A549 (cell line): ENCODE data around the gene USP46. TPM values are rescaled to one million over a fixed set of nuclear protein-coding genes. Genes with fewer than 3 reads are reported as not detected.
A peak's percentile ranks its signal among the peaks of the same experiment; 100 is the strongest.

Experiments
- ATAC-seq, 2 experiments: fragments of 200-7000 bp in 1 of 2; fragments of >200 bp in 1 of 2; cut with Nextera tagmentation in 1 of 2; cut with Tn5 transposase in 1 of 2; 3 replicates each; pipeline versions ENCODE4 v1.8.0 to v1.9.1; 2018 to 2020; ENCODE audit warnings: mild to moderate bottlenecking in 1 of 2, moderate library complexity in 1 of 2
- CTCF ChIA-PET: fragments of 300-600 bp; sonication (Branson Sonifier 250); formaldehyde crosslinking; extraction: SDS; loops from one replicate; lab custom pipeline; 2021; ENCODE audit warnings: antibody characterized with exemption, inconsistent platforms; lab: Yijun Ruan, JAX
- POLR2A ChIA-PET: fragments of 350-600 bp; formaldehyde crosslinking; extraction: SDS; loops from one replicate; lab custom pipeline; 2021; ENCODE audit warnings: antibody characterized with exemption, inconsistent platforms; lab: Yijun Ruan, JAX
- DNase-seq, 2 experiments: peaks; one replicate each; pipeline versions ENCODE4 v3.0.0 to v3.0.0-alpha.2; 2011 to 2016; ENCODE audit warnings: low read depth in 1 of 2, low spot score in 1 of 2
- FAIRE-seq: peaks from 2 replicates; lab custom pipeline; 2011; peaks lifted over from hg19 to GRCh38; lab: Jason Lieb, UNC
- H3K27ac ChIP-seq, 2 experiments: fragments of >200 bp; sonication (Bioruptor Twin); formaldehyde crosslinking; 3 replicates each; pipeline ENCODE4 v1.5.1; 2016 to 2017
- H3K4me1 ChIP-seq: fragments of >200 bp; sonication (Bioruptor Twin); formaldehyde crosslinking; 3 replicates; pipeline ENCODE4 v1.6.1; 2016
- H3K4me2 ChIP-seq: fragments of >200 bp; sonication (Bioruptor Twin); formaldehyde crosslinking; 3 replicates; pipeline ENCODE4 v1.6.1; 2016
- H3K4me3 ChIP-seq: fragments of >200 bp; sonication (Bioruptor Twin); formaldehyde crosslinking; 3 replicates; pipeline ENCODE4 v1.5.1; 2016
- H3K9me3 ChIP-seq: fragments of >200 bp; sonication (Bioruptor Twin); formaldehyde crosslinking; 3 replicates; pipeline ENCODE4 v1.6.1; 2016
- ATOH8 ChIP-seq: fragments of 250-450 bp; sonication (Bioruptor Pico); IDR thresholded peaks from 2 replicates; pipeline ENCODE4 v1.5.0; 2020; ENCODE audit warnings: low read depth, mild to moderate bottlenecking, moderate library complexity
- BCL3 ChIP-seq: fragments of >200 bp; sonication (Bioruptor Twin); formaldehyde crosslinking; IDR thresholded peaks from 3 replicates; pipeline ENCODE4 v1.6.1; 2016
- CBX8 ChIP-seq: fragments of 200-600 bp; sonication (generic); IDR thresholded peaks from 2 replicates; pipeline ENCODE4 v1.6.1; 2016
- E2F6 ChIP-seq: IDR thresholded peaks from 2 replicates; pipeline ENCODE4 v1.6.1; 2012; ENCODE audit warnings: low read depth, borderline replicate concordance
- EHF ChIP-seq: fragments of 250-450 bp; sonication (Bioruptor Pico); IDR thresholded peaks from 2 replicates; pipeline ENCODE4 v1.5.0; 2020; ENCODE audit warnings: mild to moderate bottlenecking
- EHMT2 ChIP-seq: fragments of 200-600 bp; sonication (generic); IDR thresholded peaks from 2 replicates; pipeline ENCODE4 v1.6.1; 2016; ENCODE audit warnings: antibody characterized with exemption, low read depth, mild to moderate bottlenecking, moderate library complexity
- EP300 ChIP-seq, 2 experiments: fragments of >200 bp; sonication (Bioruptor Twin); formaldehyde crosslinking; IDR thresholded peaks; 2 replicates in 1 of 2; 3 replicates in 1 of 2; pipeline ENCODE4 v1.6.1; 2016 to 2017
- ESRRA ChIP-seq: fragments of 150-350 bp; IDR thresholded peaks from 2 replicates; pipeline ENCODE4 v1.6.1; 2014; ENCODE audit warnings: mild to moderate bottlenecking, low read length, borderline replicate concordance
- FOSL2 ChIP-seq, 2 experiments: fragments of 450-650 bp in 1 of 2; fragments of >200 bp in 1 of 2; sonication (Bioruptor Twin) in 1 of 2; formaldehyde crosslinking; IDR thresholded peaks; 2 replicates each; pipeline versions ENCODE4 v1.5.0 to v1.6.1; 2016 to 2020; ENCODE audit warnings: mild to moderate bottlenecking in 1 of 2, moderate library complexity in 1 of 2
- FOXS1 ChIP-seq: fragments of 250-450 bp; sonication (Bioruptor Pico); IDR thresholded peaks from 2 replicates; pipeline ENCODE4 v1.5.0; 2020; ENCODE audit warnings: mild to moderate bottlenecking, moderate library complexity
- MAX ChIP-seq: IDR thresholded peaks from 2 replicates; pipeline ENCODE4 v1.6.1; 2012
- MAZ ChIP-seq: fragments of 150-350 bp; IDR thresholded peaks from 2 replicates; pipeline ENCODE4 v1.6.1; 2014; ENCODE audit warnings: antibody characterized with exemption, low read depth, low read length, borderline replicate concordance
- NFE2L2 ChIP-seq: fragments of 150-350 bp; conservative IDR thresholded peaks from 2 replicates; pipeline ENCODE4 v1.6.1; 2014; ENCODE audit warnings: low read length
- PBX3 ChIP-seq: IDR thresholded peaks from 2 replicates; pipeline ENCODE4 v1.6.1; 2012
- POLR2AphosphoS2 ChIP-seq: conservative IDR thresholded peaks from 2 replicates; pipeline ENCODE4 v1.6.1; 2012; ENCODE audit warnings: low read length, improper control_type of control experiment, inconsistent platforms
- RARB ChIP-seq: fragments of 250-450 bp; sonication (Bioruptor Pico); IDR thresholded peaks from 2 replicates; pipeline ENCODE4 v1.8.0; 2021; ENCODE audit warnings: mild to moderate bottlenecking, moderate library complexity
- REST ChIP-seq: fragments of 200-600 bp; sonication (generic); IDR thresholded peaks from 2 replicates; pipeline ENCODE4 v1.6.1; 2016; ENCODE audit warnings: antibody characterized with exemption, mild to moderate bottlenecking, moderate library complexity
- SMC3 ChIP-seq: fragments of >200 bp; sonication (Bioruptor Twin); formaldehyde crosslinking; IDR thresholded peaks from 3 replicates; pipeline ENCODE4 v1.6.1; 2018; ENCODE audit warnings: inconsistent platforms
- SREBF2 ChIP-seq: fragments of 450-650 bp; IDR thresholded peaks from 2 replicates; pipeline ENCODE4 v1.6.1; 2014; ENCODE audit warnings: mild to moderate bottlenecking, moderate library complexity
- TFCP2L1 ChIP-seq: fragments of 250-450 bp; sonication (Bioruptor Pico); IDR thresholded peaks from 2 replicates; pipeline ENCODE4 v1.5.0; 2021; ENCODE audit warnings: mild to moderate bottlenecking
- ZC3H11A ChIP-seq: fragments of 450-650 bp; IDR thresholded peaks from 2 replicates; pipeline ENCODE4 v1.6.1; 2014; ENCODE audit warnings: antibody characterized with exemption, mild to moderate bottlenecking
- WGBS: methylation state at CpG from one replicate; pipeline ENCODE4 v1.1.6; 2017; ENCODE audit errors: missing lambda C conversion rate; 5-methylcytosine and 5-hydroxymethylcytosine counted together
- polyA plus RNA-seq, 4 experiments: library from polyadenylated mRNA; depleted of rRNA in 3 of 4; stranded (reverse); fragments of >200 nt; fragmentation: RNase III in 1 of 4; extraction: RNeasy Plus Mini Kit Qiagen cat#74134 plus additional on column Dnase treatment in 1 of 4; gene quantifications; 2 replicates in 3 of 4; 3 replicates in 1 of 4; pipeline ENCODE4 v1.2.3, GENCODE V29; 2011 to 2017

Gene USP46
- polyA plus RNA-seq, 2 of the 4 experiments (the other 2 are of a cell fraction): 5.6 to 15.9 TPM

GRCh38 chr4:52641854-52642563, 17.1 kb downstream of the USP46 start:
- Histone ChIP-seq H3K27ac (no peak overlapping the region), H3K4me3 (no peak overlapping the region), H3K4me2 (no peak overlapping the region; the same call in 2 of the 3 replicates), H3K4me1 (peaks cover 4% of the 10 kb centered on the region; the same call in 2 of the 3 replicates), H3K9me3 (no peaks in the 10 kb centered on the region)
- TF ChIP-seq ATOH8 (CRISPR knock-in tag): no peak
- TF ChIP-seq FOSL2 (IDR thresholded peaks at IDR 0.05): 0 out of 2 replicates have a peak, but pooled peaks have one; percentile 8
- TF ChIP-seq FOSL2 (CRISPR knock-in tag; IDR thresholded peaks at IDR 0.05): no peak
- POLR2A ChIA-PET: no interaction called here
- DNase-seq (no peak), ATAC-seq (no peak), FAIRE-seq (no peak)
- 61% methylated on average over 3 of the region's 3 CpGs for WGBS
- CTCF ChIA-PET: no interaction called here

- Histone ChIP-seq H3K4me2 (no peak overlapping the region), H3K27ac (no peak overlapping the region), H3K9me3 (no peaks in the 10 kb centered on the region), H3K4me1 (peaks cover 4% of the 10 kb centered on the region; the same call in 2 of the 3 replicates), H3K4me3 (no peak overlapping the region)
- no peak for ATAC-seq
- CTCF ChIA-PET: no interaction called here
- WGBS: 76% methylated on average over 6 of the region's 6 CpGs
- no peak for FAIRE-seq
- DNase-seq: no peak
- POLR2A ChIA-PET: no interaction called here
- TF ChIP-seq BCL3 (no peak), CBX8 (no peak), RARB (CRISPR knock-in tag) (no peak), MAX (no peak), POLR2AphosphoS2 (no peak), EHMT2 (no peak), SREBF2 (no peak), EHF (CRISPR knock-in tag) (no peak), FOXS1 (CRISPR knock-in tag) (no peak), TFCP2L1 (CRISPR knock-in tag) (no peak), SMC3 (no peak), REST (no peak), PBX3 (no peak), MAZ (no peak), E2F6 (no peak), NFE2L2 (no peak), EP300 (IDR thresholded peaks at IDR 0.05) (no peak), ESRRA (no peak), ZC3H11A (no peak)
Observed at GRCh38 chr4:52640808-52641565, 18.1 kb downstream of the USP46 start.
